ENCODE data around the gene ANGPTL2. TPM values are rescaled to one million over a fixed set of nuclear protein-coding genes. Genes with fewer than 3 reads are reported as not detected.

The ANGPTL2 gene
- total RNA-seq, 1 experiment from 2014 or later: 0.08 TPM

DNA sequence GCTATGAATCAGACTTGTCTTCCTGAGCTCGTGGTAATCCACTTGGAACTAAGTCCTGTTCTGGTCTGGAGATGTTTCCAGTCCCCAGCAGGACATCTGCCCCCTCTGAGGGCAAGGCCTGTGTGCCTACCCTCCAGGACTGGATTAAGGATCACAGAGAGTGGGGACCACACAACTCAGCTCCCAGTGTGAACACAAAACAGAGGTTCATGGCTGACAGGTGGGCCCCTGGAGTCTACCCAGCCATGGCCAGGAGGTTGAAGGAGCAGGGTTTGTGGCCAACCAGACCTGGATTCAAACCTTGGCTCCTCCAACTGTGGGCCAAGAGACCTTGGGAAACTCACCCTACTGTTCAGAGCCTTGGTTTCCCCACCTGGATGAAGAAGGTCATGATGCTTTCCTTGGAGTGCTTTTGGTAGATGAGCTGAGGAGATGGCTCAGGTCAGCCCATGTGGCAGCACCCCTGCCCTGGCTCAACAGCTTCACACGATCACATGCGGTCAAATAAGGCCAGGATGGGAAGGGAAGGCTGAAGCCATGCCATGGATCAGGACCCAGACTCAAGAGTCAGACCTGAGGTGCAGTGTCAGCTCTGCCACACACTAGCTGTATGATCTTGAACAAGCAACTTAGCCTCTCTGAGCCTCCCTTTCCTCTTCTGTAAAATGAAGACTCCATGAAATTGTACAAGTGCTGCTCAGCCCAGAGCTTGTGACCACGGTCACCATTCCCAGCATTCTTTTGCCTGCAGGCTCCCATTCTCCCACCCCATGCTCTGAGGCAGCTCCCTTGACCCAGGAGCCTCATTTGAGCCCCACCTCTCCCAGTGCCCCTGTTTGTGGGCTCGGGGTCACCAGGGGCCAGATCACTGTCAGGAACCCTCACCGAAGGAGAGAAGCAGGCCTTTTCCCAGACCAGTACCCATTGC is 27.3 kb upstream of the ANGPTL2 start:
- no peaks in the 10 kb centered on the region for H3K4me1 ChIP-seq (ENCODE audit: control insufficient read depth, insufficient read depth, low read length)
- no peaks in the 10 kb centered on the region for H3K36me3 ChIP-seq (ENCODE audit: control insufficient read depth, insufficient read depth, low read length)
- BruUV-seq (replicated peaks): no TSS peak
- H3K4me3 ChIP-seq (ENCODE audit: low read depth in 2 of 2, low read length in 2 of 2): no peak overlapping the region
- ATAC-seq (no peak), DNase-seq (ENCODE audit: low read depth, low spot score) (no peak)
- TF ChIP-seq TCF7L2 (IDR thresholded peaks at IDR 0.05; ENCODE audit: low read depth, low read length) (no peak), POLR2AphosphoS5 (IDR thresholded peaks at IDR 0.05; ENCODE audit: low read depth, low read length) (no peak), SIN3A (IDR thresholded peaks at IDR 0.05; ENCODE audit: borderline replicate concordance, insufficient read depth, low read depth, low read length) (no peak)
- TF ChIP-seq, protein P1, sequence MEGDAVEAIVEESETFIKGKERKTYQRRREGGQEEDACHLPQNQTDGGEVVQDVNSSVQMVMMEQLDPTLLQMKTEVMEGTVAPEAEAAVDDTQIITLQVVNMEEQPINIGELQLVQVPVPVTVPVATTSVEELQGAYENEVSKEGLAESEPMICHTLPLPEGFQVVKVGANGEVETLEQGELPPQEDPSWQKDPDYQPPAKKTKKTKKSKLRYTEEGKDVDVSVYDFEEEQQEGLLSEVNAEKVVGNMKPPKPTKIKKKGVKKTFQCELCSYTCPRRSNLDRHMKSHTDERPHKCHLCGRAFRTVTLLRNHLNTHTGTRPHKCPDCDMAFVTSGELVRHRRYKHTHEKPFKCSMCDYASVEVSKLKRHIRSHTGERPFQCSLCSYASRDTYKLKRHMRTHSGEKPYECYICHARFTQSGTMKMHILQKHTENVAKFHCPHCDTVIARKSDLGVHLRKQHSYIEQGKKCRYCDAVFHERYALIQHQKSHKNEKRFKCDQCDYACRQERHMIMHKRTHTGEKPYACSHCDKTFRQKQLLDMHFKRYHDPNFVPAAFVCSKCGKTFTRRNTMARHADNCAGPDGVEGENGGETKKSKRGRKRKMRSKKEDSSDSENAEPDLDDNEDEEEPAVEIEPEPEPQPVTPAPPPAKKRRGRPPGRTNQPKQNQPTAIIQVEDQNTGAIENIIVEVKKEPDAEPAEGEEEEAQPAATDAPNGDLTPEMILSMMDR (IDR thresholded peaks at IDR 0.05): no peak
- TF ChIP-seq, protein P2, sequence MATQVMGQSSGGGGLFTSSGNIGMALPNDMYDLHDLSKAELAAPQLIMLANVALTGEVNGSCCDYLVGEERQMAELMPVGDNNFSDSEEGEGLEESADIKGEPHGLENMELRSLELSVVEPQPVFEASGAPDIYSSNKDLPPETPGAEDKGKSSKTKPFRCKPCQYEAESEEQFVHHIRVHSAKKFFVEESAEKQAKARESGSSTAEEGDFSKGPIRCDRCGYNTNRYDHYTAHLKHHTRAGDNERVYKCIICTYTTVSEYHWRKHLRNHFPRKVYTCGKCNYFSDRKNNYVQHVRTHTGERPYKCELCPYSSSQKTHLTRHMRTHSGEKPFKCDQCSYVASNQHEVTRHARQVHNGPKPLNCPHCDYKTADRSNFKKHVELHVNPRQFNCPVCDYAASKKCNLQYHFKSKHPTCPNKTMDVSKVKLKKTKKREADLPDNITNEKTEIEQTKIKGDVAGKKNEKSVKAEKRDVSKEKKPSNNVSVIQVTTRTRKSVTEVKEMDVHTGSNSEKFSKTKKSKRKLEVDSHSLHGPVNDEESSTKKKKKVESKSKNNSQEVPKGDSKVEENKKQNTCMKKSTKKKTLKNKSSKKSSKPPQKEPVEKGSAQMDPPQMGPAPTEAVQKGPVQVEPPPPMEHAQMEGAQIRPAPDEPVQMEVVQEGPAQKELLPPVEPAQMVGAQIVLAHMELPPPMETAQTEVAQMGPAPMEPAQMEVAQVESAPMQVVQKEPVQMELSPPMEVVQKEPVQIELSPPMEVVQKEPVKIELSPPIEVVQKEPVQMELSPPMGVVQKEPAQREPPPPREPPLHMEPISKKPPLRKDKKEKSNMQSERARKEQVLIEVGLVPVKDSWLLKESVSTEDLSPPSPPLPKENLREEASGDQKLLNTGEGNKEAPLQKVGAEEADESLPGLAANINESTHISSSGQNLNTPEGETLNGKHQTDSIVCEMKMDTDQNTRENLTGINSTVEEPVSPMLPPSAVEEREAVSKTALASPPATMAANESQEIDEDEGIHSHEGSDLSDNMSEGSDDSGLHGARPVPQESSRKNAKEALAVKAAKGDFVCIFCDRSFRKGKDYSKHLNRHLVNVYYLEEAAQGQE (IDR thresholded peaks at IDR 0.05; ENCODE audit: insufficient read depth in 1 of 2, low read depth in 2 of 2, low read length in 1 of 2): no peak
- no peaks in the 10 kb centered on the region for H3K27me3 ChIP-seq (ENCODE audit: control insufficient read depth, insufficient read depth, low read length)
- no peak overlapping the region for H3K27ac ChIP-seq (ENCODE audit: low read length)
- ChIA-PET POLR2A (no interaction called here), CTCF (no interaction called here)
- in situ Hi-C loops (cut with HindIII; ENCODE audit: low pct_unique_long_range_greater_than_20kb, low sequenced_read_pairs): no loop called here
- intact Hi-C loops (cut with micrococcal nuclease; ENCODE audit: unreplicated experiment): no loop called here
- no peaks in the 10 kb centered on the region for H3K9me3 ChIP-seq (ENCODE audit: control insufficient read depth, insufficient read depth, low read depth, low read length)

DNA sequence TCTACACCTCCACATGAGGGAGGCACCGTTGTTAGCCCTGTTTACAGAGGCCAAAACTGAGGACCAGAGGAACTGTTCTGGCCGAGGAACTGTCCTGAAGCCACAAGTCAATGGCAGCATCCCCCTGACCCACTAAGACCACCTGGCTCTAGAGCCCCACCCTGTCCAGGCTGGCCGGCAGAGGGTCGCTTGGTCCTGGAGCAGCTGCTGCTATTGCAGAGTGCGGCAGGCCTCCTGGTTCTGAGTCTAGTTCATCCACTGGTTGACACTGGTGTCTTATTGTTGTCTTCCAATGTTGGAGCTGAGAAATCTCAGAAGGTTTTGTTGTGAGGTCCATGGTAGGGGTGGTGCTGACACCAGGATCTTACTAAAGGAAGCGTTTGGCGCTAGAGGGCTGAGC is 26.6 kb upstream of the ANGPTL2 start:
- ChIA-PET POLR2A (no interaction called here), CTCF (no interaction called here)
- no peak overlapping the region for H3K4me3 ChIP-seq (ENCODE audit: low read depth in 2 of 2, low read length in 2 of 2)
- H3K9me3 ChIP-seq (ENCODE audit: control insufficient read depth, insufficient read depth, low read depth, low read length): no peaks in the 10 kb centered on the region
- TF ChIP-seq TCF7L2 (IDR thresholded peaks at IDR 0.05; ENCODE audit: low read depth, low read length) (no peak), POLR2AphosphoS5 (IDR thresholded peaks at IDR 0.05; ENCODE audit: low read depth, low read length) (no peak), SIN3A (IDR thresholded peaks at IDR 0.05; ENCODE audit: borderline replicate concordance, insufficient read depth, low read depth, low read length) (no peak)
- TF ChIP-seq, protein P2 (IDR thresholded peaks at IDR 0.05; ENCODE audit: insufficient read depth in 1 of 2, low read depth in 2 of 2, low read length in 1 of 2): no peak
- TF ChIP-seq, protein P1 (IDR thresholded peaks at IDR 0.05): no peak
- no peaks in the 10 kb centered on the region for H3K36me3 ChIP-seq (ENCODE audit: control insufficient read depth, insufficient read depth, low read length)
- intact Hi-C loops (cut with micrococcal nuclease; ENCODE audit: unreplicated experiment) (no loop called here), in situ Hi-C loops (cut with HindIII; ENCODE audit: low pct_unique_long_range_greater_than_20kb, low sequenced_read_pairs) (no loop called here)
- H3K27me3 ChIP-seq (ENCODE audit: control insufficient read depth, insufficient read depth, low read length): no peaks in the 10 kb centered on the region
- H3K4me1 ChIP-seq (ENCODE audit: control insufficient read depth, insufficient read depth, low read length): no peaks in the 10 kb centered on the region
- BruUV-seq (replicated peaks): no TSS peak
- ATAC-seq: no peak
- no peak for DNase-seq (ENCODE audit: low read depth, low spot score)
- no peak overlapping the region for H3K27ac ChIP-seq (ENCODE audit: low read length)

All from Panc1 (cell line).